Astrocyte of the spinal cord (primary cell): ENCODE results near the gene PSPH.
"Not testable (repeated sequence)": the region's sequence is repeated elsewhere in the genome, so short reads cannot be mapped to it uniquely, and the experiment has no call there.

Experiments
- DNase-seq: peaks from one replicate; pipeline ENCODE4 v3.0.0; 2011; ENCODE audit warnings: low read depth, low spot score
- H3K4me3 ChIP-seq: 2 replicates; pipeline ENCODE4 v1.5.1; 2011; ENCODE audit warnings: low read depth, mild to moderate bottlenecking, low read length, moderate library complexity
- in situ Hi-C: cut with HindIII; loops from 2 replicates; pipeline ENCODE4 v1.10.0; 2017; ENCODE audit warnings: low sequenced_read_pairs
- TF ChIP-seq, protein P1 (sequence below): IDR thresholded peaks from 2 replicates; pipeline ENCODE4 v1.5.1; 2012; ENCODE audit warnings: low read depth, mild to moderate bottlenecking, low read length, inconsistent platforms

The PSPH gene

GRCh38 chr7:56033671-56034432, 17.4 kb downstream of the PSPH start:
- in situ Hi-C loops: no loop called here
- H3K4me3 ChIP-seq: peak overlapping the region; percentile 59
- DNase-seq: peak; percentile 75
- TF ChIP-seq, protein P1, sequence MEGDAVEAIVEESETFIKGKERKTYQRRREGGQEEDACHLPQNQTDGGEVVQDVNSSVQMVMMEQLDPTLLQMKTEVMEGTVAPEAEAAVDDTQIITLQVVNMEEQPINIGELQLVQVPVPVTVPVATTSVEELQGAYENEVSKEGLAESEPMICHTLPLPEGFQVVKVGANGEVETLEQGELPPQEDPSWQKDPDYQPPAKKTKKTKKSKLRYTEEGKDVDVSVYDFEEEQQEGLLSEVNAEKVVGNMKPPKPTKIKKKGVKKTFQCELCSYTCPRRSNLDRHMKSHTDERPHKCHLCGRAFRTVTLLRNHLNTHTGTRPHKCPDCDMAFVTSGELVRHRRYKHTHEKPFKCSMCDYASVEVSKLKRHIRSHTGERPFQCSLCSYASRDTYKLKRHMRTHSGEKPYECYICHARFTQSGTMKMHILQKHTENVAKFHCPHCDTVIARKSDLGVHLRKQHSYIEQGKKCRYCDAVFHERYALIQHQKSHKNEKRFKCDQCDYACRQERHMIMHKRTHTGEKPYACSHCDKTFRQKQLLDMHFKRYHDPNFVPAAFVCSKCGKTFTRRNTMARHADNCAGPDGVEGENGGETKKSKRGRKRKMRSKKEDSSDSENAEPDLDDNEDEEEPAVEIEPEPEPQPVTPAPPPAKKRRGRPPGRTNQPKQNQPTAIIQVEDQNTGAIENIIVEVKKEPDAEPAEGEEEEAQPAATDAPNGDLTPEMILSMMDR: peak; percentile 34

GRCh38 chr7:56032578-56032977, 18.7 kb downstream of the PSPH start:
- DNase-seq, in situ Hi-C loops: not testable (repeated sequence)
- peak overlapping the region; percentile 59 for H3K4me3 ChIP-seq

- DNase-seq, in situ Hi-C loops: not testable (repeated sequence)
These were observed 19.7 kb downstream of the PSPH start for GRCh38 chr7:56031556-56031955.

DNA sequence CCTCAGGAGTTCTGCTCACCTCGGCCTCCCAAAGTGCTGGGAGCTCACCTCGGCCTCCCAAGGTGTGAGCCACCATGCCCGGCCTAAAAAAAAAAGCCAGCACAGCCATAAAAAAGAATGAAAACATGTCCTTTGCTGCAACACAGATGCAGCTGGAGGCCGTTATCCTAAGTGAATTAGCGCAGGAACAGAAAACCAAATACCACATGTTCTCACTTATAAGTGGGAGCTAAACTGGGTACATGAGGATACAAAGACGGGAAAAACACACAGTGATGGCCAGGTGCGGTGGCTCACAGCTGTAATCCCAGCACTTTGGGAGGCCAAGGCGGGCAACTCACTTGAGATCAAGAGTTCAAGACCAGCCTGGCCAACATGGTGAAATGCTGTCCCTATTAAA, 20.9 kb downstream of the PSPH start:
- in situ Hi-C loops: no loop called here
- no peak overlapping the region for H3K4me3 ChIP-seq
- no peak for DNase-seq
- TF ChIP-seq, protein P1: no peak

More at GRCh38 chr7:56031556-56031955, 19.7 kb downstream of the PSPH start:
- H3K4me3 ChIP-seq: not testable (repeated sequence)

DNA sequence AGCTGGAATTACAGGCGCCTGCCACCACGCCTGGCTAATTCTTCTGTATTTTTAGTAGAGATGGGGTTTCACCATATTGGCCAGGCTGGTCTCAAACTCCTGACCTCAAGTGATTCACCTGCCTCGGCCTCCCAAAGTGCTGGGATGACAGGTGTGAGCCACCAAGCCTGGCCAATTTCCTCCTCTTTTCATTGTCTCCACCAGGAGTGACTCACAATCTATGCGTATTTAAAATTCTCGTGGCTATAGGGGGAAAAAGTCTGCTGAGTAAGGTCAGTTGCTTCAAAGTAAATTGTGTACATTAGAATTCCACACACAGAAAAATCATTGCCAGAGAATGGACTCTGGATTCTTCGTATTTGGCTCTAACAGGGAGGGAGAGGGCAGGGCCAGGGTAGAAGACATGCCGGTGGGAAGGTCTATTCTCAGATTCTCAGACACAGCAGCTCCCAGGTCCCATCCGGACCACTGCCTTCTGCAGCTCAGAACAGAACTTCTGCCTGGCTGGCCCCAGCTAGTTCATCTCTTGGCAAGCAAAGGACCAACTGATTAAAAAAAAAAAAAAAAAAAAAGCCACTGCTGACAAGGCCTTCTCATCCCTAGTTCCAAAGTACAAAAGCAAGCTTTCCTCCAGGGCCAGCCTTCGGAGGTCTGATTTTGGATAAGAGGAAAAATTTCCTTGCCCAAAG, 22.2 kb downstream of the PSPH start:
- peak; percentile 76 for DNase-seq
- in situ Hi-C loops: no loop called here
- TF ChIP-seq, protein P1: no peak
- H3K4me3 ChIP-seq: no peak overlapping the region

- no peak for DNase-seq
- in situ Hi-C loops: no loop called here
- TF ChIP-seq, protein P1: no peak
- no peak overlapping the region for H3K4me3 ChIP-seq
These were observed 24.7 kb downstream of the PSPH start for GRCh38 chr7:56026538-56026937.

GRCh38 chr7:56023500-56023899, 27.7 kb downstream of the PSPH start:
- H3K4me3 ChIP-seq: no peak overlapping the region
- DNase-seq: no peak
- in situ Hi-C loops: no loop called here
- TF ChIP-seq, protein P1: no peak
